ENCODE measurements around the gene GPC1. TPM values are rescaled to one million over a fixed set of nuclear protein-coding genes. Genes with fewer than 3 reads are reported as not detected.

GPC1 gene
- total RNA-seq, 4 donors from 2014 or later = 112 to 188 (median 180) TPM

GRCh38 chr2:240431661-240432424, 3.6 kb upstream of the GPC1 start:
- no peaks in the 10 kb centered on the region for H3K36me3 ChIP-seq
- no peak for TF ChIP-seq POLR2A (IDR thresholded peaks at IDR 0.05)
- TF ChIP-seq, protein P1, sequence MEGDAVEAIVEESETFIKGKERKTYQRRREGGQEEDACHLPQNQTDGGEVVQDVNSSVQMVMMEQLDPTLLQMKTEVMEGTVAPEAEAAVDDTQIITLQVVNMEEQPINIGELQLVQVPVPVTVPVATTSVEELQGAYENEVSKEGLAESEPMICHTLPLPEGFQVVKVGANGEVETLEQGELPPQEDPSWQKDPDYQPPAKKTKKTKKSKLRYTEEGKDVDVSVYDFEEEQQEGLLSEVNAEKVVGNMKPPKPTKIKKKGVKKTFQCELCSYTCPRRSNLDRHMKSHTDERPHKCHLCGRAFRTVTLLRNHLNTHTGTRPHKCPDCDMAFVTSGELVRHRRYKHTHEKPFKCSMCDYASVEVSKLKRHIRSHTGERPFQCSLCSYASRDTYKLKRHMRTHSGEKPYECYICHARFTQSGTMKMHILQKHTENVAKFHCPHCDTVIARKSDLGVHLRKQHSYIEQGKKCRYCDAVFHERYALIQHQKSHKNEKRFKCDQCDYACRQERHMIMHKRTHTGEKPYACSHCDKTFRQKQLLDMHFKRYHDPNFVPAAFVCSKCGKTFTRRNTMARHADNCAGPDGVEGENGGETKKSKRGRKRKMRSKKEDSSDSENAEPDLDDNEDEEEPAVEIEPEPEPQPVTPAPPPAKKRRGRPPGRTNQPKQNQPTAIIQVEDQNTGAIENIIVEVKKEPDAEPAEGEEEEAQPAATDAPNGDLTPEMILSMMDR (IDR thresholded peaks at IDR 0.05 in 4 of 5, conservative IDR thresholded peaks at IDR 0.05 in 1 of 5) = no peak
- H3K4me1 ChIP-seq = peaks cover 10% of the 10 kb centered on the region in 2 donors
- no peak overlapping the region for H3K4me3 ChIP-seq
- ATAC-seq (no peak), DNase-seq (peak in 1 of 2 donors; percentile 6)
- H3K27ac ChIP-seq = no peak overlapping the region
- no peaks in the 10 kb centered on the region for H3K27me3 ChIP-seq
- in situ Hi-C loops (cut with MboI; ENCODE audit: low sequenced_read_pairs in 4 of 4) = loop anchor here in 1 of 4 donors (25.0 kb wide), 1 partner anchor 195 kb away; no protein-coding TSS in a partner anchor
- intact Hi-C loops (cut with DNase I; ENCODE audit: low total_unique reads) = loop anchor here (10.0 kb wide), 1 partner anchor 297 kb away; the partner anchor contains the start of gene COPS9
- no peaks in the 10 kb centered on the region for H3K9me3 ChIP-seq

GRCh38 chr2:240432430-240432819, 3.0 kb upstream of the GPC1 start:
- ATAC-seq = no peak
- no peaks in the 10 kb centered on the region for H3K27me3 ChIP-seq
- in situ Hi-C loops (cut with MboI; ENCODE audit: low sequenced_read_pairs in 4 of 4) (loop anchor here in 1 of 4 donors (25.0 kb wide), 1 partner anchor 195 kb away; no protein-coding TSS in a partner anchor), intact Hi-C loops (cut with DNase I; ENCODE audit: low total_unique reads) (loop anchor here (10.0 kb wide), 1 partner anchor 298 kb away; the partner anchor contains the start of gene COPS9)
- H3K9me3 ChIP-seq = no peaks in the 10 kb centered on the region
- H3K27ac ChIP-seq = no peak overlapping the region
- H3K36me3 ChIP-seq = no peaks in the 10 kb centered on the region
- H3K4me1 ChIP-seq = peaks cover 16% of the 10 kb centered on the region in 2 donors
- DNase-seq = peak in 1 of 2 donors; percentile 8
- no peak overlapping the region for H3K4me3 ChIP-seq
- TF ChIP-seq, protein P1 (IDR thresholded peaks at IDR 0.05 in 4 of 5, conservative IDR thresholded peaks at IDR 0.05 in 1 of 5) = no peak
- no peak for TF ChIP-seq POLR2A (IDR thresholded peaks at IDR 0.05)

- ATAC-seq = no peak
- Histone ChIP-seq H3K27ac (no peak overlapping the region), H3K4me3 (no peak overlapping the region), H3K9me3 (no peaks in the 10 kb centered on the region), H3K4me1 (peaks cover 22 to 23% of the 10 kb centered on the region in 2 donors), H3K27me3 (no peaks in the 10 kb centered on the region), H3K36me3 (no peaks in the 10 kb centered on the region)
- in situ Hi-C loops (cut with MboI; ENCODE audit: low sequenced_read_pairs in 4 of 4) (loop anchor here in 1 of 4 donors (25.0 kb wide), 1 partner anchor 196 kb away; no protein-coding TSS in a partner anchor), intact Hi-C loops (cut with DNase I; ENCODE audit: low total_unique reads) (loop anchor here (10.0 kb wide), 1 partner anchor 298 kb away; the partner anchor contains the start of gene COPS9)
- TF ChIP-seq, protein P1 (IDR thresholded peaks at IDR 0.05 in 4 of 5, conservative IDR thresholded peaks at IDR 0.05 in 1 of 5) = no peak
- no peak for TF ChIP-seq POLR2A (IDR thresholded peaks at IDR 0.05)
- peak in 1 of 2 donors; percentile 12 for DNase-seq
These were observed 2.4 kb upstream of the GPC1 start for GRCh38 chr2:240432820-240433801.

DNA sequence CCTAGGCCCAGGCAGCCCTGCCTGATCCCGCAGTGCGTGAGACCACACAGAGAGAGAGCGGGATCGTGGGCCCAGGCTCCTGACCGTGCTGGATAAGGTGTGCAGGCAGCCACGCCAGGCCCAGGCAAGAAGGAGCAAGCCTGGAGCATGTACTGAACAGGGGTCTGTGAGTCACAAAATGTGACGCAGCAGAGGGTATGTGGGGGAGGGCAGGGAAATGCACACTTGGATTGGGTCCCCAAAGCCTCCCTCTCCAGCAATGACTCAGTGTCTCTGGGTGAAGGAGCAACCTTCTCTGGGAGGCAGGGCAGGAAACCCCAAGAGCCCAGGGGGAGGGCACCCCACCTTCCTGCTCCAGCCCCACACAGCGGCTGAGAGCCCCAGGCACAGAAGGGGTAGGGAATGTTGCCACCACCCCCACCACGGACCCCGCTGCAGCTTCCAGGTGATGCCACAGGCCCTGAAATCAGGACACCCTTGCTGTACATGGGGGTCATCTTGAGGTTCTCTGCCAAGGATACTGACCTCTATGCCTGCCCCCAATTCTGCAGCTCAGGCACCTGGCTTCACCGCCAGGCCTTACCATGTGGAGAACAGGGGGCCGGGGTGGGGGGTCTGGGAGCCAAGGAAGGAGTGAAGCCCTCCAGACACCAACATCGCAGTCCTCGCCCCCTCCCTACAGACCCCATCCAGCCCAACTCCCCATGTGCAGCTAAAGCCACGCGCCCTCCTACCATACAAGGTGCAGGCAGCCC, 1.3 kb upstream of the GPC1 start:
- in situ Hi-C loops (cut with MboI; ENCODE audit: low sequenced_read_pairs in 4 of 4) (loop anchor here in 1 of 4 donors (25.0 kb wide), 1 partner anchor 197 kb away; no protein-coding TSS in a partner anchor), intact Hi-C loops (cut with DNase I; ENCODE audit: low total_unique reads) (loop anchor here (2.0 to 10.0 kb wide), 2 partner anchors 85 to 299 kb away; partner anchors contain the start of gene COPS9)
- peaks cover 31 to 33% of the 10 kb centered on the region in 2 donors for H3K4me1 ChIP-seq
- no peaks in the 10 kb centered on the region for H3K36me3 ChIP-seq
- DNase-seq (peak in 1 of 2 donors; percentile 22), ATAC-seq (no peak)
- TF ChIP-seq POLR2A (IDR thresholded peaks at IDR 0.05) = no peak
- TF ChIP-seq, protein P1 (IDR thresholded peaks at IDR 0.05 in 4 of 5, conservative IDR thresholded peaks at IDR 0.05 in 1 of 5) = no peak
- H3K27me3 ChIP-seq = no peaks in the 10 kb centered on the region
- peak overlapping the region; percentile 84 to 97 (median 93) for H3K27ac ChIP-seq
- H3K4me3 ChIP-seq = peak overlapping the region in 2 of 4 donors; percentile 62 to 77
- H3K9me3 ChIP-seq = no peaks in the 10 kb centered on the region
